MCF 10A (cell line): ENCODE measurements around the gene SNX4. TPM values are rescaled to one million over a fixed set of nuclear protein-coding genes. Genes with fewer than 3 reads are reported as not detected.
A peak's percentile ranks its signal among the peaks of the same experiment; 100 is the strongest.
"Not testable (repeated sequence)": the region's sequence is repeated elsewhere in the genome, so short reads cannot be mapped to it uniquely, and the experiment has no call there.

Experiments
- BruUV-seq: library from RNA; stranded (reverse); fragments of 400-500 nt; replicated peaks from 2 replicates; lab custom pipeline; 2021; lab: Mats Ljungman, UMichigan
- CTCF ChIA-PET: fragments of 300-600 bp; sonication (Branson Sonifier 250); formaldehyde crosslinking; extraction: SDS; loops from one replicate; lab custom pipeline; 2021; ENCODE audit warnings: antibody characterized with exemption, inconsistent platforms; lab: Yijun Ruan, JAX
- POLR2A ChIA-PET: fragments of 300-600, 350-650 bp; sonication (Branson Sonifier 250); formaldehyde crosslinking; extraction: SDS; loops from one replicate; lab custom pipeline; 2020; ENCODE audit warnings: antibody characterized with exemption, inconsistent platforms; lab: Yijun Ruan, JAX
- DNase-seq: peaks from one replicate; pipeline ENCODE4 v3.0.0-alpha.2; 2018; ENCODE audit not compliant: unreplicated experiment
- H3K27ac Mint-ChIP-seq: one replicate; pipeline ENCODE4 v1.8.0; 2022; ENCODE audit warnings: mild to moderate bottlenecking, low read depth, mixed read lengths; ENCODE audit not compliant: unreplicated experiment
- H3K27me3 Mint-ChIP-seq: one replicate; pipeline ENCODE4 v1.8.0; 2022; ENCODE audit warnings: mixed read lengths; ENCODE audit not compliant: insufficient read depth, unreplicated experiment
- H3K36me3 Mint-ChIP-seq: one replicate; pipeline ENCODE4 v1.8.0; 2022; ENCODE audit warnings: mild to moderate bottlenecking, moderate library complexity, mixed read lengths; ENCODE audit not compliant: insufficient read depth, unreplicated experiment
- H3K4me1 Mint-ChIP-seq: one replicate; pipeline ENCODE4 v1.8.0; 2022; ENCODE audit warnings: mixed read lengths; ENCODE audit not compliant: insufficient read depth, unreplicated experiment
- H3K4me3 Mint-ChIP-seq: one replicate; pipeline ENCODE4 v1.8.0; 2022; ENCODE audit warnings: mild to moderate bottlenecking, moderate library complexity, mixed read lengths; ENCODE audit not compliant: unreplicated experiment
- H3K9me3 Mint-ChIP-seq: one replicate; pipeline ENCODE4 v1.8.0; 2022; ENCODE audit warnings: mixed read lengths; ENCODE audit not compliant: unreplicated experiment
- CTCF ChIP-seq: fragments of 200-600 bp; IDR thresholded peaks from one replicate; pipeline ENCODE4 v1.8.0; 2022; ENCODE audit warnings: antibody characterized with exemption, mild to moderate bottlenecking; ENCODE audit not compliant: unreplicated experiment
- intact Hi-C: fragments of 100-400 bp; cut with micrococcal nuclease; formaldehyde crosslinking; loops from 2 replicates; pipeline ENCODE4 v1.14.1; 2022
- total RNA-seq: library from RNA; stranded (reverse); gene quantifications from 2 replicates; pipeline ENCODE4 v1.2.3, GENCODE V29; 2022

The SNX4 gene
- total RNA-seq, 1 experiment from 2014 or later, result 20.4 TPM

GRCh38 chr3:125481786-125482185, 38.2 kb downstream of the SNX4 start:
- ChIA-PET POLR2A (interaction anchor here (1.1 kb wide), 1 partner anchor 39 kb away, joined by 4 read pairs; the partner anchor contains the start of gene SNX4), CTCF (interaction anchor here (0.6 to 2.5 kb wide), 3 partner anchors 16 to 486 kb away, joined by 3 to 8 read pairs (median 5); no protein-coding TSS in a partner anchor)
- DNase-seq, result no peak
- Mint-ChIP-seq H3K4me3 (no peak overlapping the region), H3K4me1 (no peaks in the 10 kb centered on the region), H3K27me3 (no peaks in the 10 kb centered on the region), H3K27ac (no peak overlapping the region), H3K36me3 (peaks cover 10% of the 10 kb centered on the region), H3K9me3 (no peaks in the 10 kb centered on the region)
- TF ChIP-seq CTCF, result no peak
- intact Hi-C loops, result no loop called here
- no TSS peak for BruUV-seq

- POLR2A ChIA-PET, result interaction anchor here (0.6 to 1.1 kb wide), 3 partner anchors 32 to 105 kb away, joined by 3 to 4 read pairs (median 4); partner anchors contain the start of gene SNX4
- BruUV-seq, H3K4me3 Mint-ChIP-seq, intact Hi-C loops, DNase-seq, H3K9me3 Mint-ChIP-seq, H3K27me3 Mint-ChIP-seq, H3K4me1 Mint-ChIP-seq, H3K27ac Mint-ChIP-seq: not testable (repeated sequence)
- CTCF ChIA-PET, result interaction anchor here (0.5 to 2.5 kb wide), 2 partner anchors 30 to 486 kb away, joined by 5 to 8 read pairs; no protein-coding TSS in a partner anchor
- H3K36me3 Mint-ChIP-seq, result peaks cover 12% of the 10 kb centered on the region
Measured at GRCh38 chr3:125481375-125481759, 38.6 kb downstream of the SNX4 start.

- no peak overlapping the region for H3K4me3 Mint-ChIP-seq
- H3K27ac Mint-ChIP-seq, result no peak overlapping the region
- intact Hi-C loops, result no loop called here
- TF ChIP-seq CTCF, result no peak
- peaks cover 12% of the 10 kb centered on the region for H3K36me3 Mint-ChIP-seq
- H3K27me3 Mint-ChIP-seq, result no peaks in the 10 kb centered on the region
- CTCF ChIA-PET, result interaction anchor here (0.5 to 2.5 kb wide), 4 partner anchors 10 to 485 kb away, joined by 3 to 8 read pairs (median 4); no protein-coding TSS in a partner anchor
- no peaks in the 10 kb centered on the region for H3K9me3 Mint-ChIP-seq
- no TSS peak for BruUV-seq
- DNase-seq, result peak; percentile 46
- POLR2A ChIA-PET, result interaction anchor here (0.6 to 1.1 kb wide), 3 partner anchors 32 to 105 kb away, joined by 3 to 4 read pairs (median 3); no protein-coding TSS in a partner anchor
- no peaks in the 10 kb centered on the region for H3K4me1 Mint-ChIP-seq
Measured at GRCh38 chr3:125480656-125481374, 39.2 kb downstream of the SNX4 start.

- intact Hi-C loops, result no loop called here
- peaks cover 27% of the 10 kb centered on the region for H3K36me3 Mint-ChIP-seq
- no peaks in the 10 kb centered on the region for H3K4me1 Mint-ChIP-seq
- POLR2A ChIA-PET, result no interaction called here
- no peak for DNase-seq
- H3K4me3 Mint-ChIP-seq, result no peak overlapping the region
- CTCF ChIA-PET, result no interaction called here
- no peaks in the 10 kb centered on the region for H3K9me3 Mint-ChIP-seq
- no TSS peak for BruUV-seq
- H3K27me3 Mint-ChIP-seq, result no peaks in the 10 kb centered on the region
- no peak overlapping the region for H3K27ac Mint-ChIP-seq
- TF ChIP-seq CTCF, result no peak
Measured at GRCh38 chr3:125479091-125479490, 40.9 kb downstream of the SNX4 start.
